Activated naive CD4-positive, alpha-beta T cell treated with anti-CD3 and anti-CD28 coated beads for 36 hours (primary cell): ENCODE data around the gene ELF4. TPM values are rescaled to one million over a fixed set of nuclear protein-coding genes. Genes with fewer than 3 reads are reported as not detected.

ENCODE experiments used
- CTCF ChIA-PET: fragments of 350-600 bp; sonication (Branson Sonifier 250); formaldehyde crosslinking; loops from one replicate; lab custom pipeline; 2021; ENCODE audit warnings: antibody characterized with exemption; lab: Charles Lee
- DNase-seq: peaks from one replicate; pipeline ENCODE4 v3.0.0-alpha.2; 2020
- H3K27ac Mint-ChIP-seq: one replicate; pipeline ENCODE4 v1.8.0; 2021; ENCODE audit warnings: mild to moderate bottlenecking, mixed read lengths
- H3K27me3 Mint-ChIP-seq: one replicate; pipeline ENCODE4 v1.8.0; 2021; ENCODE audit warnings: low read depth, mixed read lengths
- H3K36me3 Mint-ChIP-seq: one replicate; pipeline ENCODE4 v1.8.0; 2021; ENCODE audit warnings: low read depth, mixed read lengths
- H3K4me1 Mint-ChIP-seq: one replicate; pipeline ENCODE4 v1.8.0; 2021; ENCODE audit warnings: low read depth, mixed read lengths
- H3K4me3 Mint-ChIP-seq: one replicate; pipeline ENCODE4 v1.8.0; 2021; ENCODE audit warnings: mild to moderate bottlenecking, moderate library complexity, mixed read lengths
- H3K9me3 Mint-ChIP-seq: one replicate; pipeline ENCODE4 v1.8.0; 2021; ENCODE audit warnings: mixed read lengths
- intact Hi-C: fragments of 100-400 bp; cut with micrococcal nuclease; formaldehyde crosslinking; loops from one replicate; pipeline ENCODE4 v1.15.1; 2023
- total RNA-seq, 2 experiments: library from RNA; stranded (reverse); gene quantifications; one replicate each; pipeline ENCODE4 v1.2.3, GENCODE V29; 2021

Gene ELF4
- total RNA-seq, 2 experiments from 2014 or later = 15.8 to 16.5 TPM

GRCh38 chrX:130081421-130082045 is 28.8 kb downstream of the ELF4 start:
- no peak for DNase-seq
- Mint-ChIP-seq H3K36me3 (peaks cover 3% of the 10 kb centered on the region), H3K4me1 (peaks cover 57% of the 10 kb centered on the region), H3K27ac (peak overlapping the region; percentile 88), H3K9me3 (no peaks in the 10 kb centered on the region), H3K27me3 (no peaks in the 10 kb centered on the region), H3K4me3 (peak overlapping the region; percentile 39)
- intact Hi-C loops = loop anchor here (1.0 to 10.0 kb wide), 10 partner anchors 11 to 1943 kb away; partner anchors contain the start of genes BCORL1, ELF4, ENOX2 and SLC25A14
- CTCF ChIA-PET = interaction anchor here (0.8 to 6.7 kb wide), 12 partner anchors 10 to 124 kb away, joined by 3 to 99 read pairs (median 4); partner anchors contain the start of genes AIFM1 and ELF4

GRCh38 chrX:130080791-130081367 is 29.4 kb downstream of the ELF4 start:
- peak overlapping the region; percentile 46 for H3K27ac Mint-ChIP-seq
- no peak overlapping the region for H3K4me3 Mint-ChIP-seq
- peaks cover 3% of the 10 kb centered on the region for H3K36me3 Mint-ChIP-seq
- DNase-seq = no peak
- H3K4me1 Mint-ChIP-seq = peaks cover 51% of the 10 kb centered on the region
- no peaks in the 10 kb centered on the region for H3K27me3 Mint-ChIP-seq
- no peaks in the 10 kb centered on the region for H3K9me3 Mint-ChIP-seq
- CTCF ChIA-PET = interaction anchor here (0.7 to 6.7 kb wide), 15 partner anchors 10 to 125 kb away, joined by 3 to 99 read pairs (median 3); partner anchors contain the start of gene ELF4
- intact Hi-C loops = loop anchor here (1.0 to 10.0 kb wide), 5 partner anchors 111 to 1944 kb away; partner anchors contain the start of genes ENOX2, SLC25A14, STK26 and ZNF280C

- DNase-seq = peak; percentile 74
- H3K36me3 Mint-ChIP-seq = peaks cover 3% of the 10 kb centered on the region
- H3K9me3 Mint-ChIP-seq = no peaks in the 10 kb centered on the region
- peaks cover 41% of the 10 kb centered on the region for H3K4me1 Mint-ChIP-seq
- H3K4me3 Mint-ChIP-seq = no peak overlapping the region
- intact Hi-C loops = loop anchor here (1.0 to 10.0 kb wide), 5 partner anchors 112 to 1945 kb away; partner anchors contain the start of genes ENOX2, SLC25A14, STK26 and ZNF280C
- no peaks in the 10 kb centered on the region for H3K27me3 Mint-ChIP-seq
- CTCF ChIA-PET = interaction anchor here (0.6 to 6.7 kb wide), 18 partner anchors 9 to 111 kb away, joined by 3 to 99 read pairs (median 4); partner anchors contain the start of gene ELF4
- H3K27ac Mint-ChIP-seq = peak overlapping the region; percentile 4
These were observed 30.4 kb downstream of the ELF4 start for GRCh38 chrX:130079824-130080406.

- H3K4me3 Mint-ChIP-seq = no peak overlapping the region
- peaks cover 6% of the 10 kb centered on the region for H3K4me1 Mint-ChIP-seq
- no peaks in the 10 kb centered on the region for H3K27me3 Mint-ChIP-seq
- H3K9me3 Mint-ChIP-seq = no peaks in the 10 kb centered on the region
- CTCF ChIA-PET = no interaction called here
- DNase-seq = no peak
- H3K36me3 Mint-ChIP-seq = peaks cover 5% of the 10 kb centered on the region
- no peak overlapping the region for H3K27ac Mint-ChIP-seq
- intact Hi-C loops = no loop called here
These were observed 34.5 kb downstream of the ELF4 start for GRCh38 chrX:130075777-130076176.

GRCh38 chrX:130072345-130072740 is 38.0 kb downstream of the ELF4 start:
- H3K27ac Mint-ChIP-seq = no peak overlapping the region
- no peaks in the 10 kb centered on the region for H3K27me3 Mint-ChIP-seq
- H3K9me3 Mint-ChIP-seq = no peaks in the 10 kb centered on the region
- intact Hi-C loops = no loop called here
- DNase-seq = no peak
- no peaks in the 10 kb centered on the region for H3K4me1 Mint-ChIP-seq
- no peak overlapping the region for H3K4me3 Mint-ChIP-seq
- CTCF ChIA-PET = interaction anchor here (1.5 kb wide), 1 partner anchor 12 kb away, joined by 4 read pairs; no protein-coding TSS in a partner anchor
- H3K36me3 Mint-ChIP-seq = peaks cover 4% of the 10 kb centered on the region

- DNase-seq = no peak
- Mint-ChIP-seq H3K9me3 (no peaks in the 10 kb centered on the region), H3K4me1 (no peaks in the 10 kb centered on the region), H3K4me3 (no peak overlapping the region), H3K27ac (no peak overlapping the region), H3K27me3 (no peaks in the 10 kb centered on the region), H3K36me3 (peaks cover 4% of the 10 kb centered on the region)
- intact Hi-C loops = no loop called here
- CTCF ChIA-PET = interaction anchor here (1.2 to 1.5 kb wide), 2 partner anchors 8 to 11 kb away, joined by 4 to 5 read pairs; no protein-coding TSS in a partner anchor
These were observed 38.5 kb downstream of the ELF4 start for GRCh38 chrX:130071611-130072344.

GRCh38 chrX:130066975-130067615 is 43.2 kb downstream of the ELF4 start:
- H3K27me3 Mint-ChIP-seq = no peaks in the 10 kb centered on the region
- H3K4me3 Mint-ChIP-seq = no peak overlapping the region
- no peaks in the 10 kb centered on the region for H3K4me1 Mint-ChIP-seq
- no peaks in the 10 kb centered on the region for H3K9me3 Mint-ChIP-seq
- H3K36me3 Mint-ChIP-seq = peaks cover 3% of the 10 kb centered on the region
- DNase-seq = no peak
- H3K27ac Mint-ChIP-seq = no peak overlapping the region
- intact Hi-C loops = no loop called here
- CTCF ChIA-PET = interaction anchor here (3.8 kb wide), 1 partner anchor 13 kb away, joined by 14 read pairs; no protein-coding TSS in a partner anchor

- DNase-seq = peak; percentile 83
- Mint-ChIP-seq H3K4me3 (peak overlapping the region; percentile 71), H3K27ac (no peak overlapping the region), H3K27me3 (no peaks in the 10 kb centered on the region), H3K9me3 (no peaks in the 10 kb centered on the region), H3K36me3 (no peaks in the 10 kb centered on the region), H3K4me1 (no peaks in the 10 kb centered on the region)
- CTCF ChIA-PET = interaction anchor here (0.5 to 3.8 kb wide), 36 partner anchors 9 to 520 kb away, joined by 3 to 20 read pairs (median 4); partner anchors contain the start of genes APLN, OCRL and UTP14A
- intact Hi-C loops = loop anchor here (1.0 to 2.0 kb wide), 5 partner anchors 36 to 453 kb away; partner anchors contain the start of gene BCORL1
These were observed 49.9 kb downstream of the ELF4 start for GRCh38 chrX:130060122-130061069.

GRCh38 chrX:130058652-130059051 is 51.6 kb downstream of the ELF4 start:
- CTCF ChIA-PET = interaction anchor here (1.0 to 3.8 kb wide), 2 partner anchors 133 to 449 kb away, joined by 3 to 20 read pairs; no protein-coding TSS in a partner anchor
- no peak for DNase-seq
- H3K4me3 Mint-ChIP-seq = no peak overlapping the region
- H3K4me1 Mint-ChIP-seq = no peaks in the 10 kb centered on the region
- H3K36me3 Mint-ChIP-seq = no peaks in the 10 kb centered on the region
- intact Hi-C loops = no loop called here
- no peaks in the 10 kb centered on the region for H3K9me3 Mint-ChIP-seq
- H3K27me3 Mint-ChIP-seq = no peaks in the 10 kb centered on the region
- H3K27ac Mint-ChIP-seq = no peak overlapping the region

GRCh38 chrX:130057209-130057608 is 53.1 kb downstream of the ELF4 start:
- intact Hi-C loops = no loop called here
- no peaks in the 10 kb centered on the region for H3K36me3 Mint-ChIP-seq
- no peak overlapping the region for H3K27ac Mint-ChIP-seq
- no peak for DNase-seq
- CTCF ChIA-PET = no interaction called here
- no peaks in the 10 kb centered on the region for H3K27me3 Mint-ChIP-seq
- H3K4me1 Mint-ChIP-seq = no peaks in the 10 kb centered on the region
- no peaks in the 10 kb centered on the region for H3K9me3 Mint-ChIP-seq
- no peak overlapping the region for H3K4me3 Mint-ChIP-seq
